GM12892 (cell line): ENCODE results near the gene ANKRD63.

ENCODE experiments used
- POLR2A ChIP-seq: IDR thresholded peaks from 2 replicates; pipeline ENCODE4 v1.6.1; 2011; ENCODE audit warnings: low read depth, low read length, control low read depth
- POLR2AphosphoS5 ChIP-seq: IDR thresholded peaks from 2 replicates; pipeline ENCODE4 v1.6.1; 2011; ENCODE audit warnings: low read depth, low read length, control low read depth
- TAF1 ChIP-seq: IDR thresholded peaks from 2 replicates; pipeline ENCODE4 v1.6.1; 2011; ENCODE audit warnings: low read depth, mild to moderate bottlenecking, control low read depth, low read length, borderline replicate concordance

DNA sequence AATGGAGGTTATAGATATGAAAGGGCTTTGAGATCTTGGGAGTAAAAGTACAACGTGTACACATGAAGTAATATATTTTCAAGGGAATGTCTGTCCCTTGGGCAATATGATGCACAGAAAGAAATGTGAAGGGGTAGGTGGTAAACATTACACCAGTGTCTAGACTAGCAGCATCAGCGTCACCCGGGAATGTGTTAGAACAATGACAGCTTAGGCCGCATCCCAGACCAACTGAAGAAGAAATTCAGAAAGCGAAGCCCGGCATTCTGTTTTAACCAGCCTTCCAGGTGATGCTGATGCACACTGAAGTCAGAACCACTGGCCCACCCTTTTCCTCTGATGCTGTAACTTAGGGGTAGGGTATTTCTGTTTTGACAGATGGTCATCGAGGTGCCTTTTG is 46.9 kb upstream of the ANKRD63 start:
- TF ChIP-seq POLR2A (no peak), TAF1 (no peak), POLR2AphosphoS5 (no peak)
